Ovary (tissue), 9 donors: ENCODE results near the gene KCND3. TPM values are rescaled to one million over a fixed set of nuclear protein-coding genes. Genes with fewer than 3 reads are reported as not detected.
A peak's percentile ranks its signal among the peaks of the same experiment; 100 is the strongest.

Experiments used
- DNase-seq, 5 donors: peaks; one replicate each; pipeline ENCODE4 v3.0.0-alpha.2; 2019 to 2020
- H3K27ac ChIP-seq, 2 donors: fragments of 200-600 bp; one replicate each; pipeline versions ENCODE4 v1.5.1 to v1.8.0; 2019 to 2022
- H3K27me3 ChIP-seq: fragments of 200-600 bp; one replicate; pipeline ENCODE4 v1.8.0; 2022
- H3K36me3 ChIP-seq: fragments of 200-600 bp; sonication (generic); one replicate; pipeline ENCODE4 v1.5.1; 2019
- H3K4me1 ChIP-seq: one replicate; pipeline ENCODE4 v1.8.1; 2013; ENCODE audit warnings: mild to moderate bottlenecking, moderate library complexity; ENCODE audit not compliant: insufficient read depth
- H3K4me3 ChIP-seq: fragments of 200-600 bp; sonication (generic); one replicate; pipeline ENCODE4 v1.5.1; 2017
- H3K9me3 ChIP-seq, 2 donors: fragments of 200-600 bp in 1 of 2; sonication (generic) in 1 of 2; one replicate each; pipeline versions ENCODE4 v1.5.1 to v1.8.1; 2013 to 2019; ENCODE audit warnings: mild to moderate bottlenecking in 1 of 2, moderate library complexity in 1 of 2
- CTCF ChIP-seq, 3 donors: fragments of 450-650 bp in 2 of 3; fragments of 200-600 bp in 1 of 3; IDR thresholded peaks; one replicate each; pipeline versions ENCODE4 v1.5.1 to v1.8.0; 2016 to 2022; ENCODE audit warnings: antibody characterized with exemption in 3 of 3, mild to moderate bottlenecking in 1 of 3
- EP300 ChIP-seq: sonication (generic); formaldehyde crosslinking; IDR thresholded peaks from one replicate; pipeline ENCODE4 v1.6.1; 2017; ENCODE audit warnings: antibody characterized with exemption
- POLR2A ChIP-seq: fragments of 450-650 bp; IDR thresholded peaks from one replicate; pipeline ENCODE4 v1.6.1; 2017; ENCODE audit warnings: antibody characterized with exemption, mild to moderate bottlenecking, moderate library complexity
- WGBS, 3 donors: extraction: QIAGEN DNeasy Blood & Tissue Kit in 1 of 3; methylation state at CpG; one replicate each; pipeline versions ENCODE4 v1.1.5 to v1.1.7; 2013 to 2017; 5-methylcytosine and 5-hydroxymethylcytosine counted together
- intact Hi-C, 4 donors: fragments of 100-400 bp; cut with DNase I; formaldehyde crosslinking; loops; one replicate each; pipeline versions ENCODE4 v1.11.0 to v1.15.1; 2022 to 2023
- polyA plus RNA-seq, 2 donors: library from polyadenylated mRNA; stranded (reverse); fragments of 200-250 nt in 1 of 2; fragments of 350-450 nt in 1 of 2; fragmentation: Illumina TruSeq in 1 of 2; extraction: RNeasy Lipid Tissue Mini Kit (QIAGEN cat#74804) in 1 of 2; gene quantifications; one replicate each; pipeline ENCODE4 v1.2.3, GENCODE V29; 2013 to 2014
- total RNA-seq, 7 donors: library from RNA; depleted of rRNA in 2 of 7; stranded (reverse); fragments of >200 nt in 2 of 7; fragmentation: NEBNext Ultra II Directional in 3 of 7; extraction: Animal tissue kit (Norgen Biotek cat#: 25700) in 3 of 7; gene quantifications; one replicate each; pipeline versions ENCODE4 v1.1.0 to v1.2.4, GENCODE V29; 2016 to 2023
- donor health status: DM: no; HTN: no; CAD: no; lungs with moderate emphysema.
- donor health status: DM: no; HTN: no; CAD: no.
- donor health status: Bipolar disorder and iron deficiency.
- donor health status: DM: yes; HTN: yes; CAD: no.
- donor health status: DM: no; HTN: no; CAD: no.
- donor health status: DM: yes; HTN: yes; CAD: no.

Gene KCND3
- total and polyA plus RNA-seq, 9 donors = 0.15 to 6.5 (median 0.60) TPM

DNA sequence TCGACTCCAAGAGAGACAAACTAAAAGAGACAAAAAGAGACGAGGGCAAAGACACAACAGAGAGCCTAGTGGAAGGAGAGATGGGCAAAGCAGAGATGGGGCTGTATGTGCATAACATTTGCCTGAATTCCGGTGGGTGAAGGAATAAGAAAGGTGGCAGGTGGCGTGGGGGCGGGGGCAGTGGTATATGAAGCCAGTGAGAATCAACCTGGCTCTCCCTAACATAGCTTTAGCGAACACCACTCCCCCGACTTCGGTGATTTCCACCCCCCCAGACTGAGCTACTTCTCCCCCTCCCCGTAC, 251.4 kb downstream of the KCND3 start:
- no peak for TF ChIP-seq EP300
- TF ChIP-seq CTCF (IDR thresholded peaks at IDR 0.05) = no peak
- no peak for TF ChIP-seq POLR2A
- Histone ChIP-seq H3K4me3 (peak overlapping the region; percentile 47), H3K9me3 (no peaks in the 10 kb centered on the region), H3K27me3 (no peaks in the 10 kb centered on the region), H3K27ac (peak overlapping the region; percentile 65 to 79), H3K36me3 (no peaks in the 10 kb centered on the region), H3K4me1 (peaks cover 18% of the 10 kb centered on the region)
- intact Hi-C loops = loop anchor here in 2 of 4 donors (2.0 to 10.0 kb wide), 2 partner anchors 17 to 113 kb away; partner anchors contain the start of gene DDX20 (in 1 of the 2)
- no peak for DNase-seq
- WGBS, 3 donors = 11 to 19% (median 16%) methylated on average over 9 of the region's 9 CpGs

DNA sequence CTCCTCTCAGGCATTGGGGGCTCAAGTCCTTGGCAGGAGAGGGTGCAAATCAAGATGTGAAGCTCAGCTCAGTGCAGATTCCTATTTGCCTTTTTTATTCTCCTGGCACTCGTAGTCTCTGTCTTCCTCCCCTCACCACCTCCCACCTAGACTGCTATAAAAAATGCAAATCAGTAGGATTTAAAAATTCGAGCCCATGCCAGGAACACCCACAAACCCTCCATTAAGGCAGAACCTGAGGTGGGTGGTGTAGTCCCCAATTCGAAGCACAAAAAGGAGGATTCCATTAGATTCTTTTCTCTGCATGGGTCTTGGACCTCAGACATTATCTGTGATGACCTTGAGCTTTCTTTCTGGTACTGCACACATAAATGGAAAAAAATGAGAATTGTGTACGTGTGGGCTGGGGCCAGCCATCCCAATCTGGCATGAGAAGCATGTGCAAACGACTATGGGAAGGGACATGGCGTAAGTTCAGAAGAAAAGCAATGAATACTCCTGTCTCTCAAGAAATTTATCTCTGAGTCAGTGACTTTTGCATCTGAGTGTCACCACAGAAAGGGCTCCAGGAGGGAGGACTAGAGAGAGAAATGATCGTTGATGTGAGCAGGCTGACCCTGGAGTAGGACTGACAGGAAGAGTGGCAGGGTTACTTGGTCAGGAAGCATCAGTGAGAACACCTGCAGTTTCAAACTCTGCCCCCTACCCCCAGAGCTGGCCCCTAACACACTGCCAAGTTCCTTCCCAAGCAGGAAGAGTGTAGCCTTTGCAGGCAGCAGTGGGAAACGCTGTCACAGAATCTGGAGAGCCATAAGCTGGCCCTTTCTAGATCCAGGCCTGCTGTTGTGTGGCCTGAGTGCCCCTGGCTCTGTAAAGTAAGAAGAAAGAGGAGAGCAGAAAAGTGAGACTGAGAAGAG, 252.0 kb downstream of the KCND3 start:
- Histone ChIP-seq H3K4me3 (peak overlapping the region; percentile 47), H3K27ac (peak overlapping the region; percentile 65 to 79), H3K9me3 (no peaks in the 10 kb centered on the region), H3K4me1 (peaks cover 18% of the 10 kb centered on the region), H3K36me3 (no peaks in the 10 kb centered on the region), H3K27me3 (no peaks in the 10 kb centered on the region)
- intact Hi-C loops = loop anchor here in 2 of 4 donors (2.0 to 10.0 kb wide), 2 partner anchors 17 to 113 kb away; partner anchors contain the start of gene DDX20 (in 1 of the 2)
- WGBS, 3 donors = 14 to 18% (median 16%) methylated on average over 8 of the region's 8 CpGs
- DNase-seq = no peak
- TF ChIP-seq POLR2A = no peak
- no peak for TF ChIP-seq EP300
- TF ChIP-seq CTCF (IDR thresholded peaks at IDR 0.05) = no peak

GRCh38 chr1:111736548-111737215, 252.8 kb downstream of the KCND3 start:
- Histone ChIP-seq H3K36me3 (no peaks in the 10 kb centered on the region), H3K4me3 (no peak overlapping the region), H3K27ac (peak overlapping the region in 1 of 2 donors; percentile 79), H3K4me1 (peaks cover 18% of the 10 kb centered on the region), H3K9me3 (no peaks in the 10 kb centered on the region), H3K27me3 (no peaks in the 10 kb centered on the region)
- WGBS, 3 donors = 26 to 37% (median 33%) methylated on average over 4 of the region's 4 CpGs
- no peak for TF ChIP-seq EP300
- TF ChIP-seq POLR2A = no peak
- TF ChIP-seq CTCF (IDR thresholded peaks at IDR 0.05) = no peak
- DNase-seq = peak; percentile 43 to 73 (median 59)
- intact Hi-C loops = loop anchor here in 1 of 4 donors (10.0 kb wide), 1 partner anchor 112 kb away; no protein-coding TSS in a partner anchor

- WGBS, 3 donors = 20 to 39% (median 25%) methylated on average over 8 of the region's 8 CpGs
- H3K27ac ChIP-seq = peak overlapping the region in 1 of 2 donors; percentile 79
- peaks cover 18% of the 10 kb centered on the region for H3K4me1 ChIP-seq
- H3K27me3 ChIP-seq = no peaks in the 10 kb centered on the region
- no peaks in the 10 kb centered on the region for H3K36me3 ChIP-seq
- intact Hi-C loops = loop anchor here in 1 of 4 donors (10.0 kb wide), 1 partner anchor 111 kb away; no protein-coding TSS in a partner anchor
- H3K9me3 ChIP-seq = no peaks in the 10 kb centered on the region
- TF ChIP-seq POLR2A (no peak), CTCF (IDR thresholded peaks at IDR 0.05) (no peak), EP300 (no peak)
- no peak overlapping the region for H3K4me3 ChIP-seq
- peak in 2 of 5 donors; percentile 54 to 55 for DNase-seq
These were observed 253.5 kb downstream of the KCND3 start for GRCh38 chr1:111735858-111736544.
